Measurements from ENCODE around the gene ZNF283.
A peak's percentile ranks its signal among the peaks of the same experiment; 100 is the strongest.

The ZNF283 gene

GRCh38 chr19:43784241-43784980 is 42.7 kb upstream of the ZNF283 start:
- Histone ChIP-seq H3K4me3 (ENCODE audit: low read depth, low read length) (no peak overlapping the region), H3K9me3 (ENCODE audit: control insufficient read depth, insufficient read depth, low read depth, low read length) (no peaks in the 10 kb centered on the region), H3K27ac (ENCODE audit: low read depth, low read length) (no peak overlapping the region), H3K4me1 (ENCODE audit: control insufficient read depth, insufficient read depth, low read length) (peaks cover 11% of the 10 kb centered on the region), H3K27me3 (ENCODE audit: control insufficient read depth, insufficient read depth, low read length) (no peaks in the 10 kb centered on the region), H3K9ac (ENCODE audit: low read length) (no peak overlapping the region), H3K36me3 (ENCODE audit: control insufficient read depth, insufficient read depth, low read length) (no peaks in the 10 kb centered on the region)

GRCh38 chr19:43784981-43785808 is 41.9 kb upstream of the ZNF283 start:
- H3K4me3 ChIP-seq (ENCODE audit: low read depth, low read length): no peak overlapping the region
- H3K4me1 ChIP-seq (ENCODE audit: control insufficient read depth, insufficient read depth, low read length): peaks cover 4% of the 10 kb centered on the region
- H3K9me3 ChIP-seq (ENCODE audit: control insufficient read depth, insufficient read depth, low read depth, low read length): no peaks in the 10 kb centered on the region
- H3K36me3 ChIP-seq (ENCODE audit: control insufficient read depth, insufficient read depth, low read length): no peaks in the 10 kb centered on the region
- no peak overlapping the region for H3K9ac ChIP-seq (ENCODE audit: low read length)
- H3K27me3 ChIP-seq (ENCODE audit: control insufficient read depth, insufficient read depth, low read length): no peaks in the 10 kb centered on the region
- no peak overlapping the region for H3K27ac ChIP-seq (ENCODE audit: low read depth, low read length)

DNA sequence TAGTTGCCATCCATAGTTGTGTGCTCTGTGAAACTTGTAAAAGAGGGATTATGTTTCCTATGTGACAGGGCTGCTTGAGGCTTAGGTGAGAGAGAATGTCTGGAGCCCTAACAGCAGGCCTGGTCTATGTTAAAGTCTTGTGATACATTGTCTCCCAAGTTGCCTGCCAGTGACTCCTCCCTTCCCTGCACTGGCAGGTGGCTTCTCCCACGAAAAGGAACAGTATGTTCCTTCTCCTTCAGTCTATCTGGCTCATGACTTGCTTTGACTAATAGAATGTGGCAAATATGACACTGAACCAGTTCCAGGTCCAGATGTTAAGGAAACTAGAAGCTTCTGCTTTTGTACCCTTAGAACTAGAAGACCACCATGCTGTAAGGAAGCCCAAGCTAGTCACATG is 40.5 kb upstream of the ZNF283 start:
- H3K27ac ChIP-seq (ENCODE audit: low read depth, low read length): no peak overlapping the region
- no peaks in the 10 kb centered on the region; the same call in 1 of the 2 replicates for H3K27me3 ChIP-seq (ENCODE audit: control insufficient read depth, insufficient read depth, low read length)
- H3K36me3 ChIP-seq (ENCODE audit: control insufficient read depth, insufficient read depth, low read length): no peaks in the 10 kb centered on the region
- peaks cover 4% of the 10 kb centered on the region for H3K4me1 ChIP-seq (ENCODE audit: control insufficient read depth, insufficient read depth, low read length)
- H3K9me3 ChIP-seq (ENCODE audit: control insufficient read depth, insufficient read depth, low read depth, low read length): no peaks in the 10 kb centered on the region
- H3K4me3 ChIP-seq (ENCODE audit: low read depth, low read length): no peak overlapping the region
- no peak overlapping the region for H3K9ac ChIP-seq (ENCODE audit: low read length)

DNA sequence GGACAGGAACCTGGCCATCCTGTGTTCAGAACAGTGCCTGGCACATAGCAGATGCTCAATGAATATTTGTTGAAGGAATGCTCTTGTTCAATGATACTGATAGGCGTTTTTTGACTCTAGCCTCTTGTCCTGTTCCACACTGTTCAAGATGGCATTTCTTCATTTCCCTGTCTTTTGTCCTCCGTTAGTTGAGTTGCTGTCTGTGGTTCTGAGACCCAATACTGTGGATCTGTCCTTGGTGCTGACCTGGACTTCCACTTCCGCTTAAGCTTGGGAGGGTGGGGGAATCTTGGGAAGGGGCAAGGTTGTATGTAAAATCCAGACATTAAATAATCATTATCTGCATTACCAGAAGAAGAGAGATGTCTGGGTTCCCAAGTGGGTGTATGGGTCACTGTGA is 38.1 kb upstream of the ZNF283 start:
- Histone ChIP-seq H3K9me3 (ENCODE audit: control insufficient read depth, insufficient read depth, low read depth, low read length) (no peaks in the 10 kb centered on the region), H3K27me3 (ENCODE audit: control insufficient read depth, insufficient read depth, low read length) (peaks cover 4% of the 10 kb centered on the region; the same call in 1 of the 2 replicates), H3K4me3 (ENCODE audit: low read depth, low read length) (no peak overlapping the region), H3K9ac (ENCODE audit: low read length) (no peak overlapping the region), H3K4me1 (ENCODE audit: control insufficient read depth, insufficient read depth, low read length) (peaks cover 4% of the 10 kb centered on the region), H3K36me3 (ENCODE audit: control insufficient read depth, insufficient read depth, low read length) (no peaks in the 10 kb centered on the region), H3K27ac (ENCODE audit: low read depth, low read length) (no peak overlapping the region)

GRCh38 chr19:43790587-43790986 is 36.5 kb upstream of the ZNF283 start:
- H3K36me3 ChIP-seq (ENCODE audit: control insufficient read depth, insufficient read depth, low read length): no peaks in the 10 kb centered on the region
- peaks cover 13% of the 10 kb centered on the region for H3K27me3 ChIP-seq (ENCODE audit: control insufficient read depth, insufficient read depth, low read length)
- no peak overlapping the region for H3K9ac ChIP-seq (ENCODE audit: low read length)
- H3K4me1 ChIP-seq (ENCODE audit: control insufficient read depth, insufficient read depth, low read length): no peaks in the 10 kb centered on the region
- no peaks in the 10 kb centered on the region for H3K9me3 ChIP-seq (ENCODE audit: control insufficient read depth, insufficient read depth, low read depth, low read length)
- no peak overlapping the region for H3K27ac ChIP-seq (ENCODE audit: low read depth, low read length)
- no peak overlapping the region for H3K4me3 ChIP-seq (ENCODE audit: low read depth, low read length)

DNA sequence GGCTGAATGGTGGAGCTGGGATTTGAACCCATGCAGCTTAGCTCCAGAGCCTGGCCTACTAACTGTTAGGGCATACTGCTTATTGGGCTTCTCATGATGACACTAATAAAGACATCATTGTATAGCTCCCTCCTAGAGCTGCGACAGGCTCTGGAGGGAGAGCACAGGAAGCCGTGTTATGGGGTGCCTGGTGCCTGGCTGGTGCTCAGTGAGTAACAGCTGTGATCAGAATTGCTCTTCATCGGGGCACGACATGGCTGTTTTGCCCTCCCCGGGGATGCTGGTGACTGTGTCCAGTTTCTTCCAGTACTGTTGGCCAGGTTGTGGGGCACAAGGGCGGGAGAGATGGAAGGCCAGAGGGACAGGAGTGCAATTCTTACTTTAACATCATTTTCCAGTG is 30.0 kb upstream of the ZNF283 start:
- Histone ChIP-seq H3K9ac (ENCODE audit: low read length) (no peak overlapping the region), H3K4me3 (ENCODE audit: low read depth, low read length) (no peak overlapping the region), H3K9me3 (ENCODE audit: control insufficient read depth, insufficient read depth, low read depth, low read length) (no peaks in the 10 kb centered on the region), H3K27me3 (ENCODE audit: control insufficient read depth, insufficient read depth, low read length) (peaks cover 64% of the 10 kb centered on the region), H3K4me1 (ENCODE audit: control insufficient read depth, insufficient read depth, low read length) (no peaks in the 10 kb centered on the region), H3K36me3 (ENCODE audit: control insufficient read depth, insufficient read depth, low read length) (no peaks in the 10 kb centered on the region), H3K27ac (ENCODE audit: low read depth, low read length) (no peak overlapping the region)

DNA sequence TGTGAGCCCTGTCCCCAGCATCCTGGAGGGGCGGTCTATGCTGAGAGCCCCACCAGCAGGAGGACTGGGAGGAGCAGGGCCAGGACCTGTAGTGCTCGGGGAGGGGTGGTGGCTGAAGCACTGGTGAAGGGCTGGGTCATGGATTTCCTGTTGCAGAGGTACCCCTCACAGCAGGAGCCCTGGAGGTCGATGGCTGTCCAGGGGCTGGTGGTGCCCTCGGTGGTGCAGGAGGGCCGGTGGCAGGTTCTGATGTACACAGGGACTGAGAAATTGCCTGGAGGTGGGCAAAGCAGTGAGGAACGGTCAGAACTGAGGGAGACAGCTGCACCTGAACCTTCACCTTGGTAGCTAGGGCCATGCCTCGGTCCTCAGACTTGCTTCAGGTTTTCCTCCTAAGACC is 29.6 kb upstream of the ZNF283 start:
- no peak overlapping the region for H3K4me3 ChIP-seq (ENCODE audit: low read depth, low read length)
- no peaks in the 10 kb centered on the region for H3K4me1 ChIP-seq (ENCODE audit: control insufficient read depth, insufficient read depth, low read length)
- peaks cover 67% of the 10 kb centered on the region for H3K27me3 ChIP-seq (ENCODE audit: control insufficient read depth, insufficient read depth, low read length)
- H3K36me3 ChIP-seq (ENCODE audit: control insufficient read depth, insufficient read depth, low read length): no peaks in the 10 kb centered on the region
- H3K9me3 ChIP-seq (ENCODE audit: control insufficient read depth, insufficient read depth, low read depth, low read length): no peaks in the 10 kb centered on the region
- H3K27ac ChIP-seq (ENCODE audit: low read depth, low read length): no peak overlapping the region
- no peak overlapping the region for H3K9ac ChIP-seq (ENCODE audit: low read length)

DNA sequence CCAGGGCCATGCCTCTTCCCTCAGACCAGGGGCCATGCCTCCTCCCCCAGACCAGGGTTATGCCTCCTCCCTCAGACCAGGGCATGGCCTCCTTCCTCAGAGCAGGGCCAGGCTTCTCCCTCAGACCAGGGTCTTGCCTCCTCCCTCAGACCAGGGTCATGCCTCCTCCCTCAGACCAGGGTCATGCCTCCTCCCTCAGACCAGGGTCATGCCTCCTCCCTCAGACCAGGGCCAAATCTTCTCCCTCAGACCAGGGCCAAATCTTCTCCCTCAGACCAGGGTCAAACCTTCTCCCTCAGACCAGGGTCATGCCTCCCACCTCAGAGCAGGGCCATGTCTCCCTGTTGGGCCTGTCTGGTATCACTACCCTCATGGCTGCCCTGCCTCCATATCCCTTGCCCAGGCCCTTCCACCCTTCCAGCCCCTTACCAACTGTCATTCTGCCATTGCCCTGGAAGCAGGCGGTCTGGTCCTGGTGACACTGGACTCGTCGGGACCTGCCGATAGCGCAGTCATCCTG is 29.0 kb upstream of the ZNF283 start:
- Histone ChIP-seq H3K4me3 (ENCODE audit: low read depth, low read length) (peak overlapping the region; percentile 82), H3K9ac (ENCODE audit: low read length) (peak overlapping the region; percentile 34), H3K4me1 (ENCODE audit: control insufficient read depth, insufficient read depth, low read length) (no peaks in the 10 kb centered on the region), H3K27me3 (ENCODE audit: control insufficient read depth, insufficient read depth, low read length) (peaks cover 65% of the 10 kb centered on the region), H3K9me3 (ENCODE audit: control insufficient read depth, insufficient read depth, low read depth, low read length) (no peaks in the 10 kb centered on the region), H3K36me3 (ENCODE audit: control insufficient read depth, insufficient read depth, low read length) (no peaks in the 10 kb centered on the region), H3K27ac (ENCODE audit: low read depth, low read length) (no peak overlapping the region)

DNA sequence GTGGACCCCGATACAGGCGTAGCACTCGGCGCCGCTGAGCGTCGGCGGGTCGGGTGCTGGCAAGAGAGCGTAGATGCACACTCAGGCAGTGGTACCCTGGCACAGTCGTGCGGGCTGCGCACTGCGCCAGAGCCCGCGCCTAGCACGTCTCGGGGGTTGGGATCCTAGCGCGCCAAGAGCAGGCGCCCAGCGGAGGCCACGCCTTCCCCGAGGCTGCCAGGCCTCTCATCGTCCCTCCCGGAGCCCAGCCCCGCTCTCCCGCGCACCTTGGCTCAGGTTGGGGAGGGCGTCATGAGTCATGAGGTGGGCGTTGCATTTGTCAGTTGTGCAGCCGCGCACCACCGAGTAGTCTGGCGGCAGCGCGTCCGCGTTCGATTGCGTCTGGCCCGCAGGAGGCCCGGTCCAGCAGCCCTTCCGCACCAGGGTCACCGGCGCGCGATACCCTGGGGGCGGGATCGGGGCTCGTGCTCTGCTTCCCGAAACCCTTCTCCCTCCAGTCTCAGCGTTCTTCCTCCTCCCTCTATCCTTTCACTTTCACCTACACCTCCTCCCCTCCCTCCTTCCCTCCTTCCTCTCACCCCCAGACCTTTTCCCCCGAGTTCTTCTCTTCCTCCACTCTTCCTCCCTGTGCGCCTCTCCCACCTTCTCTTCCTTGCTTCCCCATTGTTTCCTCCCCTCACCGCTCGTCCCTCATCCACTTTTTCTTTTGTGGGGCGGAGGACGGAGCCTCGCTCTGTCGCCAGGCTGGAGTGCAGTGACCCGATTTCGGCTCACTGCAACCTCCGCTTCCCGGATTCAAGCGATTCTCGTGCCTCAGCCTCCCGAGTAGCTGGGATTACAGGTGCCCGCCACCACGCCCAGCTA is 28.3 kb upstream of the ZNF283 start:
- Histone ChIP-seq H3K27ac (ENCODE audit: low read depth, low read length) (no peak overlapping the region), H3K4me1 (ENCODE audit: control insufficient read depth, insufficient read depth, low read length) (no peaks in the 10 kb centered on the region), H3K9me3 (ENCODE audit: control insufficient read depth, insufficient read depth, low read depth, low read length) (no peaks in the 10 kb centered on the region), H3K4me3 (ENCODE audit: low read depth, low read length) (peak overlapping the region; percentile 82), H3K9ac (ENCODE audit: low read length) (peak overlapping the region; percentile 44), H3K36me3 (ENCODE audit: control insufficient read depth, insufficient read depth, low read length) (no peaks in the 10 kb centered on the region), H3K27me3 (ENCODE audit: control insufficient read depth, insufficient read depth, low read length) (peaks cover 64% of the 10 kb centered on the region)

GRCh38 chr19:43799502-43800142 is 27.5 kb upstream of the ZNF283 start:
- H3K4me1 ChIP-seq (ENCODE audit: control insufficient read depth, insufficient read depth, low read length): no peaks in the 10 kb centered on the region
- no peak overlapping the region for H3K9ac ChIP-seq (ENCODE audit: low read length)
- peak overlapping the region; percentile 82 for H3K4me3 ChIP-seq (ENCODE audit: low read depth, low read length)
- H3K27ac ChIP-seq (ENCODE audit: low read depth, low read length): no peak overlapping the region
- H3K9me3 ChIP-seq (ENCODE audit: control insufficient read depth, insufficient read depth, low read depth, low read length): no peaks in the 10 kb centered on the region
- H3K27me3 ChIP-seq (ENCODE audit: control insufficient read depth, insufficient read depth, low read length): peaks cover 63% of the 10 kb centered on the region
- H3K36me3 ChIP-seq (ENCODE audit: control insufficient read depth, insufficient read depth, low read length): no peaks in the 10 kb centered on the region

Measured in HUES6 (cell line).